ENCODE data around the gene GAD2. TPM values are rescaled to one million over a fixed set of nuclear protein-coding genes. Genes with fewer than 3 reads are reported as not detected.
A peak's percentile ranks its signal among the peaks of the same experiment; 100 is the strongest.
"Not testable (repeated sequence)": the region's sequence is repeated elsewhere in the genome, so short reads cannot be mapped to it uniquely, and the experiment has no call there.

The GAD2 gene
- total RNA-seq, 1 donor, result not detected

DNA sequence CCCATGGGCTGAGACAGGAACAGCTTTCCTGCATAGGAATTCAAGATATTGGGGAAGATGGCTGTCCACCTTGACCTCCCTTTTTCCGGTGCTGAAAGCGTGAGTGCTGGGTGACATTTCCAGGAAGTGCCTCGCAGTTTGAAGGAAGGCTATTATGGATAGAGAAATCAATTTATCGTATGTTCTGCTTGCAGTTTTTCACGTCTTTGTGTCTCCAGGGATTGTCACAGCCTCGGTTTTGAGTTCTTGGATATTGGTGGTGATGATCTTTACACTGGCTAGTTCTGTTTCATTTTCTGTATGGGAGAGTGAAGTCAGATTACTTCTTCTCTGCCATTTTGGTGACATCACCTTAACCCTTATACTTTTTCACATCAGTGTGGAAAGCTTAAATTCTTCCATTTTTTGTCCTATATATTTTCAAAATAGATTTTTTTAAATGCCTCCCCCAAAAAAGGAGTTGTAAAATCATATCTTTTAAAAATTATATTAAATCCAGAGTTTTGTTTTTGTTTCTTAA lies 119.1 kb downstream of the GAD2 start:
- H3K4me3 ChIP-seq (ENCODE audit: low read depth, low read length), result peak overlapping the region; percentile 55
- TF ChIP-seq, protein P1, sequence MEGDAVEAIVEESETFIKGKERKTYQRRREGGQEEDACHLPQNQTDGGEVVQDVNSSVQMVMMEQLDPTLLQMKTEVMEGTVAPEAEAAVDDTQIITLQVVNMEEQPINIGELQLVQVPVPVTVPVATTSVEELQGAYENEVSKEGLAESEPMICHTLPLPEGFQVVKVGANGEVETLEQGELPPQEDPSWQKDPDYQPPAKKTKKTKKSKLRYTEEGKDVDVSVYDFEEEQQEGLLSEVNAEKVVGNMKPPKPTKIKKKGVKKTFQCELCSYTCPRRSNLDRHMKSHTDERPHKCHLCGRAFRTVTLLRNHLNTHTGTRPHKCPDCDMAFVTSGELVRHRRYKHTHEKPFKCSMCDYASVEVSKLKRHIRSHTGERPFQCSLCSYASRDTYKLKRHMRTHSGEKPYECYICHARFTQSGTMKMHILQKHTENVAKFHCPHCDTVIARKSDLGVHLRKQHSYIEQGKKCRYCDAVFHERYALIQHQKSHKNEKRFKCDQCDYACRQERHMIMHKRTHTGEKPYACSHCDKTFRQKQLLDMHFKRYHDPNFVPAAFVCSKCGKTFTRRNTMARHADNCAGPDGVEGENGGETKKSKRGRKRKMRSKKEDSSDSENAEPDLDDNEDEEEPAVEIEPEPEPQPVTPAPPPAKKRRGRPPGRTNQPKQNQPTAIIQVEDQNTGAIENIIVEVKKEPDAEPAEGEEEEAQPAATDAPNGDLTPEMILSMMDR (IDR thresholded peaks at IDR 0.05; ENCODE audit: insufficient read depth, low read length), result no peak
- DNase-seq (ENCODE audit: low read depth), result no peak

DNA sequence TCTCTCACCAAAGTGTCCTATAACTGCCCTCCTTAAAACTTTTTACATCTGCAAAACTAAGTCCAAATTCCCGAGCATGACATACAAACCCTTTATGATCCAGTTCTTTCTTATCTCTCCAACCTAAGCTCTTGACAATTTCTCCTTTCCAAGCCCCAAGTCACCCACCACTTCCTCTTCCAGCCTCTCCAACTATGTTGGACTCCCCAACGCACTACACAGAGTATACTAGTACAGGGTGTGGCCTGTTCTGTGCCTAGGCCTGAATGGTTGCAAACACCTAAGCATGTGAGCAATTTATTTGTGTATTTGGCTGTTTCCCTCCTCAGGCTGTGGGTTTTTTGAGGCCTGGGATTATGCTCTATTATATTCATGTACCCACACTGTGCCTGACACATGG lies 120.4 kb downstream of the GAD2 start:
- no peak for DNase-seq (ENCODE audit: low read depth)
- TF ChIP-seq, protein P1 (IDR thresholded peaks at IDR 0.05; ENCODE audit: insufficient read depth, low read length), result no peak
- no peak overlapping the region for H3K4me3 ChIP-seq (ENCODE audit: low read depth, low read length)

DNA sequence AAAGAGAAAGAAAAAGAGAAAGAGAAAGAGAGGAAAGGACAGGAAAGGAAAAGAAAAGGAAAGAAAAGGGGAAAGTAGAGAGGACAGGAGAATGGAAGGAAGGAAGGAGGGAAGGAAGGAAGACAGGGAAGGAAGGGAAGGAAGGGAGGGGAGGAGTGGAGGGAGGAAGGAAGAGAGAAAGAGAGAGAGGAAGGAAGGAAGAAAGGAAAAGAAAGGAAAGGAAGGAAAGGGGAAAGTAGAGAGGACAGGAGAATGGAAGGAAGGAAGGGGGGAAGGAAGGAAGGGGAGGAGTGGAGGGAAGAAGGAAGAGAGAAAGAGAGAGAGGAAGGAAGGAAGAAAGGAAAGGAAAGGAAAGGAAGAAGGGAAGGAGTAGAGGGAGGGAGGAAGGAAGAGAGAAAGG lies 125.1 kb downstream of the GAD2 start:
- TF ChIP-seq, protein P1 (IDR thresholded peaks at IDR 0.05; ENCODE audit: insufficient read depth, low read length), result no peak
- H3K4me3 ChIP-seq (ENCODE audit: low read depth, low read length), result no peak overlapping the region
- DNase-seq (ENCODE audit: low read depth), result no peak

DNA sequence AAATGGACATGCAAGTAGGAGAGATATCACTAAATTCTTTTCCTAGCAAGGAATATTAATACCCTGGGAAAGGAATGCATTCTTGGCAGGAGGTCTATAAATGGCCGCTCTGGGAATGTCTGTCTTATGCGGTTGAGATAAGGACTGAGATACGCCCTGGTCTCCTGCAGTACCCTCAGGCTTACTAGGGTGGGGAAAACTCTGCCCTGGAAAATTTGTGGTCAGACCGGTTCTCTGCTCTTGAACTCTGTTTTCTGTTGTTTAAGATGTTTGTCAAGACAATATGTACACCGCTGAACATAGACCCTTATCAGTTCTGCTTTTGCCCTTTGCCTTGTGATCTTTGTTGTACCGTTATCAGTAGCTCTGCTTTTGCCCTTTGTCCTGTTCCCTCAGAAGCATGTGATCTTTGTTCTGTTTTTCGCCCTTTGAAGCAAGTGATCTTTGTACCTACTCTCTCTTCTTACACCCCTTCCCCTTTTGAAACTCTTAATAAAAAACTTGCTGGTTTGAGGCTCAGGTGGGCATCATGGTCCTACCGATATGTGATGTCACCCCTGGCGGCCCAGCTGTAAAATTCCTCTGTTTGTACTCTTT lies 132.3 kb downstream of the GAD2 start:
- peak; percentile 61 for DNase-seq (ENCODE audit: low read depth)
- not testable (repeated sequence) for H3K4me3 ChIP-seq (ENCODE audit: low read depth, low read length)

Other genes starting within 250 kb of the GAD2 start
- 2.9 and 5.9 TPM in 2 replicates for gene APBB1IP, start 221.6 kb downstream of the GAD2 start, total RNA-seq (ENCODE audit: low replicate concordance)